Central memory CD8-positive, alpha-beta T cell (primary cell): ENCODE measurements around the gene DIP2C.
"Not testable (repeated sequence)": the region's sequence is repeated elsewhere in the genome, so short reads cannot be mapped to it uniquely, and the experiment has no call there.

Experiments
- ATAC-seq: fragments of 150-1000 bp; cut with Tn5 transposase; replicated peaks from 2 replicates; pipeline ENCODE4 v1.10.0; 2022; ENCODE audit warnings: mild to moderate bottlenecking, moderate FRiP score, moderate number of reproducible peaks; ENCODE audit not compliant: poor library complexity, severe bottlenecking; ENCODE audit errors: extremely low read depth
- DNase-seq, 2 donors: peaks; one replicate each; pipeline ENCODE4 v3.0.0; 2021; ENCODE audit warnings: low spot score in 2 of 2
- H3K27ac Mint-ChIP-seq: one replicate; pipeline ENCODE4 v1.8.0; 2022; ENCODE audit warnings: low read depth, mild to moderate bottlenecking, moderate library complexity, mixed read lengths
- H3K27me3 Mint-ChIP-seq: one replicate; pipeline ENCODE4 v1.8.0; 2022; ENCODE audit warnings: mixed read lengths
- H3K36me3 Mint-ChIP-seq: one replicate; pipeline ENCODE4 v1.8.0; 2022; ENCODE audit warnings: mild to moderate bottlenecking, moderate library complexity, mixed read lengths; ENCODE audit not compliant: insufficient read depth
- H3K4me1 Mint-ChIP-seq: one replicate; pipeline ENCODE4 v1.8.0; 2022; ENCODE audit warnings: mixed read lengths
- H3K4me3 Mint-ChIP-seq: one replicate; pipeline ENCODE4 v1.8.0; 2022; ENCODE audit warnings: mild to moderate bottlenecking, moderate library complexity, mixed read lengths
- H3K9me3 Mint-ChIP-seq: one replicate; pipeline ENCODE4 v1.8.0; 2022; ENCODE audit warnings: mixed read lengths

Gene DIP2C

GRCh38 chr10:274866-275265, 414.6 kb downstream of the DIP2C start:
- Mint-ChIP-seq H3K36me3 (peaks cover 2% of the 10 kb centered on the region), H3K27ac (no peak overlapping the region)

GRCh38 chr10:273088-273487, 416.4 kb downstream of the DIP2C start:
- ATAC-seq (no peak), DNase-seq (no peak)
- no peak overlapping the region for H3K27ac Mint-ChIP-seq
- no peaks in the 10 kb centered on the region for H3K27me3 Mint-ChIP-seq
- no peaks in the 10 kb centered on the region for H3K4me1 Mint-ChIP-seq
- no peaks in the 10 kb centered on the region for H3K36me3 Mint-ChIP-seq
- no peak overlapping the region for H3K4me3 Mint-ChIP-seq
- H3K9me3 Mint-ChIP-seq, result no peaks in the 10 kb centered on the region

More at GRCh38 chr10:274866-275265, 414.6 kb downstream of the DIP2C start:
- Mint-ChIP-seq H3K4me3 (no peak overlapping the region), H3K9me3 (no peaks in the 10 kb centered on the region), H3K4me1 (no peaks in the 10 kb centered on the region), H3K27me3 (no peaks in the 10 kb centered on the region)
- DNase-seq (no peak), ATAC-seq (no peak)

GRCh38 chr10:271722-272121, 417.7 kb downstream of the DIP2C start:
- H3K27ac Mint-ChIP-seq, result no peak overlapping the region
- H3K4me3 Mint-ChIP-seq, result no peak overlapping the region
- H3K27me3 Mint-ChIP-seq, result no peaks in the 10 kb centered on the region
- DNase-seq (no peak), ATAC-seq (no peak)
- no peaks in the 10 kb centered on the region for H3K4me1 Mint-ChIP-seq
- no peaks in the 10 kb centered on the region for H3K9me3 Mint-ChIP-seq
- no peaks in the 10 kb centered on the region for H3K36me3 Mint-ChIP-seq

- no peak overlapping the region for H3K4me3 Mint-ChIP-seq
- H3K27ac Mint-ChIP-seq, result no peak overlapping the region
- DNase-seq (no peak), ATAC-seq (no peak)
- no peaks in the 10 kb centered on the region for H3K27me3 Mint-ChIP-seq
- no peaks in the 10 kb centered on the region for H3K36me3 Mint-ChIP-seq
- no peaks in the 10 kb centered on the region for H3K9me3 Mint-ChIP-seq
- H3K4me1 Mint-ChIP-seq, result no peaks in the 10 kb centered on the region
Observed at GRCh38 chr10:271201-271600, 418.3 kb downstream of the DIP2C start.

- H3K4me1 Mint-ChIP-seq, result peaks cover 14% of the 10 kb centered on the region
Observed at GRCh38 chr10:269440-270074, 419.9 kb downstream of the DIP2C start.

GRCh38 chr10:267705-268104, 421.8 kb downstream of the DIP2C start:
- H3K9me3 Mint-ChIP-seq, result no peaks in the 10 kb centered on the region
- H3K36me3 Mint-ChIP-seq, result no peaks in the 10 kb centered on the region
- no peak for ATAC-seq
- peaks cover 20% of the 10 kb centered on the region for H3K4me1 Mint-ChIP-seq
- H3K4me3 Mint-ChIP-seq, result no peak overlapping the region
- H3K27ac Mint-ChIP-seq, result no peak overlapping the region
- H3K27me3 Mint-ChIP-seq, result no peaks in the 10 kb centered on the region
- no peak for DNase-seq

More at GRCh38 chr10:269440-270074, 419.9 kb downstream of the DIP2C start:
- H3K27ac Mint-ChIP-seq, result no peak overlapping the region
- H3K9me3 Mint-ChIP-seq, result no peaks in the 10 kb centered on the region
- no peaks in the 10 kb centered on the region for H3K36me3 Mint-ChIP-seq
- ATAC-seq, result no peak
- no peak overlapping the region for H3K4me3 Mint-ChIP-seq
- DNase-seq, result no peak
- no peaks in the 10 kb centered on the region for H3K27me3 Mint-ChIP-seq

GRCh38 chr10:266974-267425, 422.5 kb downstream of the DIP2C start:
- no peaks in the 10 kb centered on the region for H3K27me3 Mint-ChIP-seq
- ATAC-seq (no peak), DNase-seq (no peak)
- H3K27ac Mint-ChIP-seq, result no peak overlapping the region
- H3K9me3 Mint-ChIP-seq, result no peaks in the 10 kb centered on the region
- H3K36me3 Mint-ChIP-seq, result no peaks in the 10 kb centered on the region
- H3K4me3 Mint-ChIP-seq, result no peak overlapping the region
- peaks cover 20% of the 10 kb centered on the region for H3K4me1 Mint-ChIP-seq

- not testable (repeated sequence) for H3K27me3 Mint-ChIP-seq, H3K9me3 Mint-ChIP-seq, ATAC-seq, DNase-seq, H3K36me3 Mint-ChIP-seq, H3K4me3 Mint-ChIP-seq, H3K27ac Mint-ChIP-seq
- H3K4me1 Mint-ChIP-seq, result peaks cover 20% of the 10 kb centered on the region
Observed at GRCh38 chr10:265816-266588, 423.5 kb downstream of the DIP2C start.

- not testable (repeated sequence) for H3K9me3 Mint-ChIP-seq, ATAC-seq, H3K4me3 Mint-ChIP-seq, H3K36me3 Mint-ChIP-seq, DNase-seq, H3K27ac Mint-ChIP-seq, H3K27me3 Mint-ChIP-seq
- H3K4me1 Mint-ChIP-seq, result peaks cover 20% of the 10 kb centered on the region
Observed at GRCh38 chr10:265074-265440, 424.4 kb downstream of the DIP2C start.

GRCh38 chr10:264160-265073, 425.1 kb downstream of the DIP2C start:
- peak; percentile 40 for ATAC-seq

GRCh38 chr10:260819-261429, 428.5 kb downstream of the DIP2C start:
- no peak overlapping the region for H3K27ac Mint-ChIP-seq
- ATAC-seq (no peak), DNase-seq (no peak)
- peaks cover 19% of the 10 kb centered on the region for H3K4me1 Mint-ChIP-seq
- H3K4me3 Mint-ChIP-seq, result no peak overlapping the region
- no peaks in the 10 kb centered on the region for H3K27me3 Mint-ChIP-seq
- no peaks in the 10 kb centered on the region for H3K36me3 Mint-ChIP-seq
- no peaks in the 10 kb centered on the region for H3K9me3 Mint-ChIP-seq

More at GRCh38 chr10:264160-265073, 425.1 kb downstream of the DIP2C start:
- DNase-seq, H3K36me3 Mint-ChIP-seq, H3K4me3 Mint-ChIP-seq, H3K9me3 Mint-ChIP-seq, H3K27ac Mint-ChIP-seq, H3K27me3 Mint-ChIP-seq: not testable (repeated sequence)
- peaks cover 20% of the 10 kb centered on the region for H3K4me1 Mint-ChIP-seq

- peaks cover 16% of the 10 kb centered on the region for H3K4me1 Mint-ChIP-seq
- ATAC-seq (no peak), DNase-seq (no peak)
- no peak overlapping the region for H3K27ac Mint-ChIP-seq
- no peak overlapping the region for H3K4me3 Mint-ChIP-seq
- H3K36me3 Mint-ChIP-seq, result peaks cover 35% of the 10 kb centered on the region
- H3K9me3 Mint-ChIP-seq, result no peaks in the 10 kb centered on the region
- H3K27me3 Mint-ChIP-seq, result no peaks in the 10 kb centered on the region
Observed at GRCh38 chr10:251982-252582, 437.4 kb downstream of the DIP2C start.
